HFFc6 (cell line): ENCODE measurements around the gene PAK4. TPM values are rescaled to one million over a fixed set of nuclear protein-coding genes. Genes with fewer than 3 reads are reported as not detected.

Experiments used
- DNase-seq: peaks from one replicate; pipeline ENCODE4 v3.0.0-alpha.2; 2018
- H3K27ac Mint-ChIP-seq: 2 replicates; pipeline ENCODE4 v1.8.0; 2020; ENCODE audit warnings: mild to moderate bottlenecking, mixed read lengths
- H3K27me3 Mint-ChIP-seq: 2 replicates; pipeline ENCODE4 v1.8.0; 2021; ENCODE audit warnings: mild to moderate bottlenecking, moderate library complexity, mixed read lengths; ENCODE audit not compliant: insufficient read depth
- H3K36me3 Mint-ChIP-seq: 2 replicates; pipeline ENCODE4 v1.8.0; 2021; ENCODE audit warnings: low read depth, mixed read lengths
- H3K4me1 Mint-ChIP-seq: 2 replicates; pipeline ENCODE4 v1.8.0; 2020; ENCODE audit warnings: low read depth, mixed read lengths
- H3K4me3 Mint-ChIP-seq: 2 replicates; pipeline ENCODE4 v1.8.0; 2020; ENCODE audit warnings: mild to moderate bottlenecking, moderate library complexity, mixed read lengths
- H3K9me3 Mint-ChIP-seq: 2 replicates; pipeline ENCODE4 v1.8.0; 2020; ENCODE audit warnings: mild to moderate bottlenecking, mixed read lengths
- total RNA-seq, 6 experiments: library from RNA; stranded (reverse); fragmentation: NEBNext Ultra II Directional; extraction: Animal tissue kit (Norgen Biotek cat#: 25700); gene quantifications; 2 replicates in 1 of 6; 3 replicates in 5 of 6; pipeline ENCODE4 v1.2.3, GENCODE V29; 2021
- TF ChIP-seq, protein P1 (sequence below): fragments of 200-600 bp; sonication (generic); IDR thresholded peaks from 2 replicates; pipeline ENCODE4 v1.5.0; 2021; ENCODE audit warnings: antibody characterized with exemption, mild to moderate bottlenecking

Gene PAK4
- total RNA-seq, 6 experiments from 2014 or later = 35.4 to 40.4 (median 35.8) TPM

- Mint-ChIP-seq H3K27ac (no peak overlapping the region), H3K4me1 (peaks cover 22% of the 10 kb centered on the region), H3K9me3 (no peaks in the 10 kb centered on the region), H3K27me3 (no peaks in the 10 kb centered on the region), H3K36me3 (peaks cover 6% of the 10 kb centered on the region; the same call in 1 of the 2 replicates), H3K4me3 (no peak overlapping the region)
- no peak for DNase-seq
- TF ChIP-seq, protein P1, sequence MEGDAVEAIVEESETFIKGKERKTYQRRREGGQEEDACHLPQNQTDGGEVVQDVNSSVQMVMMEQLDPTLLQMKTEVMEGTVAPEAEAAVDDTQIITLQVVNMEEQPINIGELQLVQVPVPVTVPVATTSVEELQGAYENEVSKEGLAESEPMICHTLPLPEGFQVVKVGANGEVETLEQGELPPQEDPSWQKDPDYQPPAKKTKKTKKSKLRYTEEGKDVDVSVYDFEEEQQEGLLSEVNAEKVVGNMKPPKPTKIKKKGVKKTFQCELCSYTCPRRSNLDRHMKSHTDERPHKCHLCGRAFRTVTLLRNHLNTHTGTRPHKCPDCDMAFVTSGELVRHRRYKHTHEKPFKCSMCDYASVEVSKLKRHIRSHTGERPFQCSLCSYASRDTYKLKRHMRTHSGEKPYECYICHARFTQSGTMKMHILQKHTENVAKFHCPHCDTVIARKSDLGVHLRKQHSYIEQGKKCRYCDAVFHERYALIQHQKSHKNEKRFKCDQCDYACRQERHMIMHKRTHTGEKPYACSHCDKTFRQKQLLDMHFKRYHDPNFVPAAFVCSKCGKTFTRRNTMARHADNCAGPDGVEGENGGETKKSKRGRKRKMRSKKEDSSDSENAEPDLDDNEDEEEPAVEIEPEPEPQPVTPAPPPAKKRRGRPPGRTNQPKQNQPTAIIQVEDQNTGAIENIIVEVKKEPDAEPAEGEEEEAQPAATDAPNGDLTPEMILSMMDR = no peak
These were observed 33.2 kb downstream of the PAK4 start for GRCh38 chr19:39158646-39159260.

DNA sequence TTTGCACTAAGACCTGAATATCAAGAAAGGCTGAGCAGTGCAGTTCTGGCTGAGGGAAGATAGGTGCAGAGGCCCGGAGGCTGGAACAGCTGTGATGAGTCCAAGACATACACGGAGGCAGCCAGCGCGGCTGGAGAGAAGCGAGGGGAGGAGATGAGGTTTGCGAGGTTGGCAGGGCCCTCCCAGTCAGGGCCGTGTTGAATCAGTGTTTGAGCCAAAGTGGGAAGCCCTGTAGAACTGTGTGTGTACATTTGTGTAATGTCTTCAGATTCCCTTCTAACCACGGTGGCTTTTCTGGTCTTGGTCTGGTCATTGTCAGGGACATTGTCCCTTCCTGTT lies 34.9 kb downstream of the PAK4 start:
- no peaks in the 10 kb centered on the region for H3K36me3 Mint-ChIP-seq
- H3K27me3 Mint-ChIP-seq = no peaks in the 10 kb centered on the region
- peaks cover 22% of the 10 kb centered on the region for H3K4me1 Mint-ChIP-seq
- peak overlapping the region; percentile 40; the same call in 1 of the 2 replicates for H3K27ac Mint-ChIP-seq
- H3K4me3 Mint-ChIP-seq = no peak overlapping the region
- TF ChIP-seq, protein P1 = no peak
- no peak for DNase-seq
- H3K9me3 Mint-ChIP-seq = no peaks in the 10 kb centered on the region

- Mint-ChIP-seq H3K36me3 (no peaks in the 10 kb centered on the region), H3K9me3 (no peaks in the 10 kb centered on the region), H3K27me3 (no peaks in the 10 kb centered on the region), H3K4me1 (peaks cover 22% of the 10 kb centered on the region), H3K27ac (peak overlapping the region; percentile 40; the same call in 1 of the 2 replicates), H3K4me3 (no peak overlapping the region)
- TF ChIP-seq, protein P1 = no peak
- no peak for DNase-seq
These were observed 35.5 kb downstream of the PAK4 start for GRCh38 chr19:39160889-39161672.

DNA sequence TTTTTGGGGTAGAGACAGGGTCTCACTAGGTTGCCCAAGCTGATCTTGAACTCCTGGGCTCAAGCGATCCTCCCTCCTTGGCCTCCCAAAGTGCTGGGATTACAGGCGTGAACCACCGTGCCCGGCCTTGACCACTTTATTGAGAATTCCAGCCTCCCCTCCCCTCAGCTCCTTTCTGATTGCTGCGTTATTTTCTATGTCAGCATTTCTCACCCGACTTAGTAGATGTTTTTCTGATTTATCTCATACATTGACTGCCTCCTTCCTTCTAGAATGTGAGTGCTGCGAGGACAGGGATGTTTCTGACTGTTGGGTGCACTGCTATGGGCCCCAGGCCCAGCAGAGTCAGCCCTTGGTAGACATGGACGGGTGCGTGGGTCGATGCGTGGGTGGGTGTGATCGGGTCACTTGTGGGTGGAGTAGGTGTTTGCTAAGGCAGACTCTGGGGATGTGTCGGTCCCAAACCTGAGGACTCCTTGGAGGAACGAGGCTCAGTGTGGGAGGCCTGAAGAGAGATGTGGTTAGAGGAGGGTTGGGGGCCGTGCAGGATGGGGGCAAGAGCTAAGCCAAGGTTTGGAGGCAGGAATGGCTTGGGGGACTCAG lies 37.0 kb downstream of the PAK4 start:
- no peak overlapping the region for H3K27ac Mint-ChIP-seq
- H3K4me3 Mint-ChIP-seq = no peak overlapping the region

DNA sequence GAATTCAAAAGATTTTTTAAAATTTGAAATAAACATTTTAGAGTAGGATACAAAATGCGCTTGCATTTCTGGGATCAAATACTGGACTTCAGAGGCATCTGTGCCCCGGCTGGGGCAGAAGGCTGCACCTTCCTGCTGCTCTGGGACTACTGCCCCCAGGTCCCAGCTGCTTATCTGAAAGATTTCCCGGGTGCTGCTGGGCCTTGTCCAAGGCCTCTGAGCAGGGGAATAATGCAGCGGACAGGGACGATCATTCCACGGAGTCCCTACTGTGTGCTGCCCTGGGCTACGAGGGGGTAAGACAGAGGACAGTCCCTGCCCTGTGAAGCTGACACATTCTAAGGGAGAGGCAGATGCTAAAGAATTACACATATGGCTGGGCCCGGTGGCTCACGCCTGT lies 38.0 kb downstream of the PAK4 start:
- Mint-ChIP-seq H3K36me3 (no peaks in the 10 kb centered on the region), H3K9me3 (no peaks in the 10 kb centered on the region), H3K27me3 (no peaks in the 10 kb centered on the region), H3K4me3 (no peak overlapping the region), H3K27ac (no peak overlapping the region), H3K4me1 (peaks cover 9% of the 10 kb centered on the region)
- TF ChIP-seq, protein P1 = no peak
- no peak for DNase-seq

More for the DNA sequence above, 37.0 kb downstream of the PAK4 start:
- Mint-ChIP-seq H3K4me1 (peaks cover 14% of the 10 kb centered on the region), H3K9me3 (no peaks in the 10 kb centered on the region), H3K36me3 (no peaks in the 10 kb centered on the region), H3K27me3 (no peaks in the 10 kb centered on the region)
- DNase-seq = no peak
- TF ChIP-seq, protein P1 = no peak
